Thoracic aorta (tissue), 2 donors: ENCODE results near the gene TVP23C. TPM values are rescaled to one million over a fixed set of nuclear protein-coding genes. Genes with fewer than 3 reads are reported as not detected.

Experiments used
- ATAC-seq: fragments of 150-250 bp; one replicate; pipeline ENCODE4 v1.8.0; 2017; ENCODE audit warnings: low read depth; ENCODE audit not compliant: insufficient number of reproducible peaks, low FRiP score
- DNase-seq: peaks from one replicate; pipeline ENCODE4 v3.0.0-alpha.2; 2020; ENCODE audit warnings: low spot score
- H3K27ac ChIP-seq, 2 donors: fragments of 200-600 bp; sonication (generic); 1 replicate in 1 of 2; 2 replicates in 1 of 2; pipeline ENCODE4 v1.5.1; 2016; ENCODE audit warnings: mild to moderate bottlenecking in 2 of 2, moderate library complexity in 2 of 2
- H3K27me3 ChIP-seq: fragments of 200-600 bp; sonication (generic); replicated peaks from 2 replicates; pipeline ENCODE4 v1.6.0; 2016; ENCODE audit warnings: mild to moderate bottlenecking; ENCODE audit not compliant: insufficient read depth
- H3K36me3 ChIP-seq: fragments of 200-600 bp; sonication (generic); one replicate; pipeline ENCODE4 v1.5.1; 2016
- H3K4me1 ChIP-seq, 2 donors: fragments of 200-600 bp; sonication (generic); 1 replicate in 1 of 2; 2 replicates in 1 of 2; pipeline versions ENCODE4 v1.5.1 to v1.6.0; 2016; ENCODE audit warnings: low read depth in 2 of 2, mild to moderate bottlenecking in 1 of 2; ENCODE audit not compliant: control insufficient read depth in 1 of 2
- H3K4me3 ChIP-seq: fragments of 200-600 bp; sonication (generic); 2 replicates; pipeline ENCODE4 v1.5.1; 2016; ENCODE audit warnings: mild to moderate bottlenecking
- H3K9me3 ChIP-seq: fragments of 200-600 bp; sonication (generic); 2 replicates; pipeline ENCODE4 v1.5.1; 2016
- CTCF ChIP-seq: fragments of 200-600 bp; sonication (generic); IDR thresholded peaks from one replicate; pipeline ENCODE4 v1.5.1; 2019; ENCODE audit warnings: antibody characterized with exemption
- total RNA-seq, 2 donors: library from RNA; depleted of rRNA; stranded (reverse); fragments of >200 nt; gene quantifications; one replicate each; pipeline versions ENCODE4 v1.1.0 to v1.2.3, GENCODE V29; 2016

TVP23C gene
- total RNA-seq, 2 donors from 2014 or later = 27.1 to 52.5 TPM

- no peak for ATAC-seq
- no peak for TF ChIP-seq CTCF
- no peak for DNase-seq
- Histone ChIP-seq H3K36me3 (no peaks in the 10 kb centered on the region), H3K9me3 (no peaks in the 10 kb centered on the region), H3K27ac (no peak overlapping the region), H3K4me3 (no peak overlapping the region), H3K27me3 (no peaks in the 10 kb centered on the region), H3K4me1 (peaks cover 8 to 17% of the 10 kb centered on the region in 2 donors)
Observed at GRCh38 chr17:15452746-15453145, 110.5 kb downstream of the TVP23C start.

Other genes starting within 250 kb of the TVP23C start
- not detected for gene TEKT3, start 221.9 kb downstream of the TVP23C start, total RNA-seq
- 10 to 100 TPM; 13.5 to 22.2 TPM for gene CDRT4, start 95.9 kb downstream of the TVP23C start, total RNA-seq
- under 1 TPM in 1 of 2 donors, not detected in 1; 0.35 TPM for gene FBXW10B, start 56.2 kb upstream of the TVP23C start, total RNA-seq
- gene TRIM16, start 120.8 kb upstream of the TVP23C start, total RNA-seq = 10 to 100 TPM; 15.0 to 26.3 TPM
- gene ZNF286A, start 136.3 kb upstream of the TVP23C start, total RNA-seq = 10 to 100 TPM in 1 of 2 donors, 1 to 10 TPM in 1; 7.6 to 22.4 TPM
- not detected for gene TBC1D26, start 168.8 kb upstream of the TVP23C start, total RNA-seq